Hematopoietic multipotent progenitor cell treated with erythropoietin and hydrocortisone succinate and interleukin-3 and kit ligand, for 6 days (in vitro differentiated cells): ENCODE results near the gene PLPP3.

ENCODE experiments used
- DNase-seq: peaks from one replicate; pipeline ENCODE4 v3.0.0-alpha.2; 2015

The PLPP3 gene

GRCh38 chr1:56575865-56576264 is 3.5 kb downstream of the PLPP3 start:
- DNase-seq: no peak

GRCh38 chr1:56574794-56575193 is 4.6 kb downstream of the PLPP3 start:
- no peak for DNase-seq

- no peak for DNase-seq
Measured at GRCh38 chr1:56573311-56573710, 6.1 kb downstream of the PLPP3 start.

- DNase-seq: no peak
Measured at GRCh38 chr1:56572334-56573050, 6.9 kb downstream of the PLPP3 start.

GRCh38 chr1:56571448-56571847 is 7.9 kb downstream of the PLPP3 start:
- DNase-seq: no peak

GRCh38 chr1:56570924-56571372 is 8.4 kb downstream of the PLPP3 start:
- DNase-seq: no peak

GRCh38 chr1:56569661-56570060 is 9.7 kb downstream of the PLPP3 start:
- DNase-seq: no peak

- no peak for DNase-seq
Measured at GRCh38 chr1:56566994-56567393, 12.4 kb downstream of the PLPP3 start.

GRCh38 chr1:56566061-56566744 is 13.2 kb downstream of the PLPP3 start:
- DNase-seq: no peak

GRCh38 chr1:56564615-56565014 is 14.7 kb downstream of the PLPP3 start:
- no peak for DNase-seq

- DNase-seq: no peak
Measured at GRCh38 chr1:56563568-56563967, 15.8 kb downstream of the PLPP3 start.

GRCh38 chr1:56562891-56563452 is 16.4 kb downstream of the PLPP3 start:
- no peak for DNase-seq

GRCh38 chr1:56561227-56562019 is 17.9 kb downstream of the PLPP3 start:
- no peak for DNase-seq

- DNase-seq: no peak
Measured at GRCh38 chr1:56557746-56558145, 21.6 kb downstream of the PLPP3 start.

- no peak for DNase-seq
Measured at GRCh38 chr1:56555448-56555847, 23.9 kb downstream of the PLPP3 start.

- DNase-seq: no peak
Measured at GRCh38 chr1:56553046-56553445, 26.3 kb downstream of the PLPP3 start.

- no peak for DNase-seq
Measured at GRCh38 chr1:56552349-56552748, 27.0 kb downstream of the PLPP3 start.

- no peak for DNase-seq
Measured at GRCh38 chr1:56551691-56552090, 27.7 kb downstream of the PLPP3 start.

- no peak for DNase-seq
Measured at GRCh38 chr1:56550859-56551188, 28.5 kb downstream of the PLPP3 start.

- DNase-seq: no peak
Measured at GRCh38 chr1:56550138-56550858, 29.1 kb downstream of the PLPP3 start.

- DNase-seq: no peak
Measured at GRCh38 chr1:56548571-56548970, 30.8 kb downstream of the PLPP3 start.

- DNase-seq: no peak
Measured at GRCh38 chr1:56547977-56548376, 31.4 kb downstream of the PLPP3 start.

GRCh38 chr1:56547473-56547872 is 31.9 kb downstream of the PLPP3 start:
- DNase-seq: no peak
